Kidney (tissue), 14 donors: ENCODE measurements around the gene AEN. TPM values are rescaled to one million over a fixed set of nuclear protein-coding genes. Genes with fewer than 3 reads are reported as not detected.
A peak's percentile ranks its signal among the peaks of the same experiment; 100 is the strongest.

Experiments used
- DNase-seq, 5 donors: peaks; one replicate each; pipeline ENCODE4 v3.0.0-alpha.2; 2013 to 2020
- FAIRE-seq: peaks from 2 replicates; lab custom pipeline; 2012; peaks lifted over from hg19 to GRCh38; lab: Jason Lieb, UNC
- H3K27ac ChIP-seq, 2 donors: one replicate each; pipeline ENCODE4 v1.7.0; 2013; ENCODE audit warnings: low read depth in 2 of 2, low read length in 2 of 2, inconsistent platforms in 1 of 2
- H3K27me3 ChIP-seq: one replicate; pipeline ENCODE4 v1.7.1; 2013; ENCODE audit warnings: low read length, inconsistent platforms; ENCODE audit not compliant: control insufficient read depth, insufficient read depth
- H3K36me3 ChIP-seq, 3 donors: one replicate each; pipeline versions ENCODE4 v1.7.0 to v1.7.1; 2013; ENCODE audit warnings: low read length in 3 of 3, control low read depth in 1 of 3, inconsistent platforms in 1 of 3; ENCODE audit not compliant: insufficient read depth in 3 of 3, control insufficient read depth in 2 of 3
- H3K4me1 ChIP-seq, 3 donors: one replicate each; pipeline versions ENCODE4 v1.7.0 to v1.7.1; 2013; ENCODE audit warnings: low read length in 3 of 3, inconsistent platforms in 1 of 3, low read depth in 1 of 3; ENCODE audit not compliant: control insufficient read depth in 2 of 3, insufficient read depth in 2 of 3
- H3K4me3 ChIP-seq, 3 donors: one replicate each; pipeline versions ENCODE4 v1.7.0 to v1.8.1; 2013; ENCODE audit warnings: low read length in 3 of 3, control low read depth in 1 of 3, inconsistent platforms in 1 of 3
- H3K9ac ChIP-seq, 3 donors: one replicate each; pipeline versions ENCODE4 v1.7.0 to v1.7.1; 2013; ENCODE audit warnings: low read length in 3 of 3, control low read depth in 1 of 3, inconsistent platforms in 1 of 3
- H3K9me3 ChIP-seq, 3 donors: one replicate each; pipeline versions ENCODE4 v1.7.0 to v1.7.1; 2013; ENCODE audit warnings: low read length in 3 of 3, control low read depth in 1 of 3, inconsistent platforms in 1 of 3; ENCODE audit not compliant: control insufficient read depth in 2 of 3, insufficient read depth in 1 of 3
- CTCF ChIP-seq: IDR thresholded peaks from 3 replicates; pipeline ENCODE4 v1.5.1; 2012; ENCODE audit warnings: mild to moderate bottlenecking, moderate library complexity, borderline replicate concordance; ENCODE audit not compliant: insufficient read depth; ENCODE audit errors: extremely low read depth
- intact Hi-C: fragments of 100-400 bp; cut with DNase I; formaldehyde crosslinking; loops from one replicate; pipeline ENCODE4 v1.11.1; 2022
- polyA plus RNA-seq: library from polyadenylated mRNA; stranded (reverse); fragments of 350-450 nt; fragmentation: Illumina TruSeq; extraction: RNeasy Lipid Tissue Mini Kit (QIAGEN cat#74804); gene quantifications from one replicate; pipeline ENCODE4 v1.2.3, GENCODE V29; 2014; ENCODE audit warnings: low read depth, low replicate concordance; ENCODE audit not compliant: insufficient read depth
- total RNA-seq: library from RNA; stranded (reverse); fragmentation: NEBNext Ultra II Directional; extraction: Animal tissue kit (Norgen Biotek cat#: 25700); gene quantifications from one replicate; pipeline ENCODE4 v1.2.1, GENCODE V29; 2021
- donor health status: control.
- donor health status: control.
- donor health status: control.
- donor health status: control.
- donor health status: control.
- donor health status: DM: yes; HTN: yes; CAD: no.
- donor health status: Normal renal cell carcinoma (clear cell type).

Gene AEN
- total and polyA plus RNA-seq, 2 donors from 2014 or later: 6.2 to 17.4 TPM

DNA sequence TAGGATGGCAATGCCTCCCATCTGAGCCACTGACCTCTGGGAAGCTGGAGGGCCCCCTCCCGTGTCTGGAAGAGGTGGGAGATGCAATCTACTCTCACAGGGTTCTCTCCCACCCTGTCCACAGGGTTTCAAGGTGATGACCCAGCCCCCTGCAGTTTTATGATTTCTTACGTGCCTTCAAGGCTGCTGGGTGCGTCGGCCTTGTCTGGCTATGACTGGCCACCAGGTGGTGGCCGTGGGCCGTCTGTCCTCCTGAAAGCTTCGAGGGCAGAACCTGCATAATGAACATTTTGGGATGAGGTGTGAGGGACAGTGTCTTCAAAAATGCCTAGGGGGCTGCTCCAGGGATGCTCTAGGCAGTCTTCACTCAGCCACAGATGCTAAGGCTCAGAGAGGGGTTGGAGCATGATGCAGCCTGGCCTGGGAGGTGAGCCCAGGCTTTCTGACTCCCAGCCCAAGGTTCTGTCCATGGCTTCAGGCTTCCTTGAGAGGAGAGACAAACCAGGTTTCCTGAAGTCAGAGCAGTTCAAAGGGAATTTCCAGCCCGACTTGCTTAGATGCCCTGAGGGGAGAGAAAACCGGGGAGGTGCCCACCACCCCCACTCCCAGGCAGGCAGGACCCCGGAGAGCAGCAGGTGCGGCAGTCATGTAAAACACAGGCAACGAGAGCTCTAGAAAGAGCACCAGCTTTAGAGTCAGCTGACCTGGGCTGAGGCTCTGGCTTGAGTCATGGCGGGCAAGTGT is 36.4 kb downstream of the AEN start:
- no peaks in the 10 kb centered on the region for H3K4me1 ChIP-seq
- TF ChIP-seq CTCF: peak; percentile 40
- DNase-seq (peak in 3 of 5 donors; percentile 52 to 65 (median 53)), FAIRE-seq (no peak)
- H3K9ac ChIP-seq: no peak overlapping the region
- no peak overlapping the region for H3K4me3 ChIP-seq
- no peaks in the 10 kb centered on the region for H3K27me3 ChIP-seq
- intact Hi-C loops: loop anchor here (10.0 kb wide), 1 partner anchor 177 kb away; no protein-coding TSS in a partner anchor
- no peak overlapping the region for H3K27ac ChIP-seq
- H3K9me3 ChIP-seq: no peaks in the 10 kb centered on the region
- H3K36me3 ChIP-seq: no peaks in the 10 kb centered on the region

GRCh38 chr15:88658070-88658965 is 37.2 kb downstream of the AEN start:
- Histone ChIP-seq H3K4me1 (no peaks in the 10 kb centered on the region), H3K4me3 (no peak overlapping the region), H3K36me3 (no peaks in the 10 kb centered on the region), H3K9ac (no peak overlapping the region), H3K27ac (no peak overlapping the region), H3K9me3 (no peaks in the 10 kb centered on the region), H3K27me3 (no peaks in the 10 kb centered on the region)
- FAIRE-seq (no peak), DNase-seq (peak in 1 of 5 donors; percentile 27)
- no peak for TF ChIP-seq CTCF
- intact Hi-C loops: loop anchor here (10.0 kb wide), 1 partner anchor 176 kb away; no protein-coding TSS in a partner anchor

- no peak for FAIRE-seq
- intact Hi-C loops: loop anchor here (10.0 kb wide), 1 partner anchor 176 kb away; no protein-coding TSS in a partner anchor
- Histone ChIP-seq H3K27me3 (no peaks in the 10 kb centered on the region), H3K9me3 (no peaks in the 10 kb centered on the region), H3K9ac (no peak overlapping the region), H3K27ac (no peak overlapping the region), H3K36me3 (no peaks in the 10 kb centered on the region), H3K4me3 (no peak overlapping the region), H3K4me1 (no peaks in the 10 kb centered on the region)
- no peak for DNase-seq
- no peak for TF ChIP-seq CTCF
Observed at GRCh38 chr15:88658972-88659931, 38.1 kb downstream of the AEN start.
